ENCODE data around the gene PLAC8. TPM values are rescaled to one million over a fixed set of nuclear protein-coding genes. Genes with fewer than 3 reads are reported as not detected.
"Not testable (repeated sequence)": the region's sequence is repeated elsewhere in the genome, so short reads cannot be mapped to it uniquely, and the experiment has no call there.

PLAC8 gene
- total RNA-seq, 1 experiment from 2014 or later = 3.4 TPM

DNA sequence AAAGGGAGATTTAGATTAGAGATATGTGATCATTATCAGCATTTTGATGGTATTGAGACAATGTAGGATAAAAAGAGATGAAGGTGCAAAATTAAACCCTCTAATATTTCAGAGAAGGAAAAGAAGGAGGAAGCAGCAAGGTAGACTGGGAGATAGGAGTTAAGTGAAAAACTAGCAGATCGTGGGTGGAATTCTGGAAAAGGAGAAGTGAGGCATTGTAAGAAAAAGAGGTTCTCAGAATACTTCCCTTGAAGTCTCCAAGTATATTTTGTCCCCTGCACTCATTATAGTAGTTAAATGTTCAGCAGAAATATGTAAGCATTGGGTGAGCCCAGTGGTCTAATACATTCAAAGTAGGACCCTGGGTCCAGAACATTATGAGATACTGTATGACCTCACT is 49.3 kb downstream of the PLAC8 start:
- Histone ChIP-seq H3K4me3 (ENCODE audit: insufficient read depth, low read depth, low read length) (no peak overlapping the region), H3K36me3 (replicated peaks; ENCODE audit: control insufficient read depth, insufficient read depth, low read length) (no peaks in the 10 kb centered on the region; the same call in 1 of the 2 replicates), H3K27me3 (ENCODE audit: control insufficient read depth, insufficient read depth, low read length) (no peaks in the 10 kb centered on the region)
- no peak for DNase-seq

DNA sequence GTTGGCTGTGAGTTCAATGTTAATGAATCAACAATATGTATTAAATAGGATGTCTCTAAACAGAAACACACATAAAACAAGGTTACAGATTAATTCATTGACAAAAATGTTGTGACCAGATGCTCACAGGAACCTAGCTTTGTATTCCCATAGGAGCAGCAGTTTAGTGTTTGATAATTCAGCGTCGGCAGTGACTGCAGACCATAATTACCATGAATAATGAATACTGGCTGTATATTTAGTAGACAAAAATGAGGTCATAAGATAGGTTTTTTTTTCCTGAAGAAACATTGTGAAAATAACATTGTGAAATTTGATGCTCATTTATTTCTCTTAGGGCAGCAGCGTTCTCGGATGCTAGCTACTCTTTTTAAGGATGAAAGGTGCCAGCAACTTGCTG is 51.8 kb downstream of the PLAC8 start:
- DNase-seq = no peak
- no peaks in the 10 kb centered on the region; the same call in none of the 2 replicates for H3K36me3 ChIP-seq (replicated peaks; ENCODE audit: control insufficient read depth, insufficient read depth, low read length)
- no peaks in the 10 kb centered on the region for H3K27me3 ChIP-seq (ENCODE audit: control insufficient read depth, insufficient read depth, low read length)
- H3K4me3 ChIP-seq (ENCODE audit: insufficient read depth, low read depth, low read length) = no peak overlapping the region

- Histone ChIP-seq H3K36me3 (replicated peaks; ENCODE audit: control insufficient read depth, insufficient read depth, low read length) (no peaks in the 10 kb centered on the region; the same call in 1 of the 2 replicates), H3K4me3 (ENCODE audit: insufficient read depth, low read depth, low read length) (no peak overlapping the region), H3K27me3 (ENCODE audit: control insufficient read depth, insufficient read depth, low read length) (no peaks in the 10 kb centered on the region)
- DNase-seq = peak; percentile 8
Measured at GRCh38 chr4:83054928-83055327, 59.6 kb downstream of the PLAC8 start.

GRCh38 chr4:83048781-83049180 is 65.7 kb downstream of the PLAC8 start:
- DNase-seq; H3K4me3 ChIP-seq (ENCODE audit: insufficient read depth, low read depth, low read length); H3K27me3 ChIP-seq (ENCODE audit: control insufficient read depth, insufficient read depth, low read length); H3K36me3 ChIP-seq (replicated peaks; ENCODE audit: control insufficient read depth, insufficient read depth, low read length): not testable (repeated sequence)

DNA sequence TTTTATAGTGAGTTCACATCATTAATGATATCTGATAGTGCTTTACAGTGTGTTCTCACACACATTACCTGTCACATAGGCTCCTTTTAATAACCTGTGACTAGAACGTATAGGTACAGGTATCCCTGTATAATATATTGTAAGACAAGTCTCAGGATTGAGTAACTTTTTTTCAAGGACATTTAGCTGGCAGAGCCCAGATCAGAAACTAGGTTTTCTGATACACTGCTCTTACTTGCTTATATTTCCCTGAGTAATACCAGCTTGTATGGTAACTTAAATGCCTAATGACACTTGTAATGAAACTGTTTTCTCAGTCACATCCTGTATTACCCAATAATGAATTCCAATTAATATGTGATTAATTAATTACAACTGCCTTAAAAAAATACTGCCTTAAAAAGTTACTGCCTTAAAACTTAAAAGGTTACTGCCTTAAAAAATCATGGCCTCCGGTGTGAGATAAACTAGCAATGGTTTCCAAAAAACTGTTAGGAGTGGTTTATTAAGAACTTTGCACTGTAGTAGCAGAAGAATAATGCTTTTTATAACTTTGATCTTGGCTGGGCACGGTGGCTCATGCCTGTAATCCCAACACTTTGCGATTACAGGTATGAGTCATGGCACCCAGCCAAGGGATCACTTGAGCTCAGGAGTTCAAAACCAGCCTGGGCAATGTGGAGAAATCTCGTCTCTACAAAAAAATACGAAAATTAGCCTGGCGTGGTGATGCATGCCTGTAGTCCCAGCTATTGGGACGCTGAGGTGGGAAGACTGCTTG is 67.6 kb downstream of the PLAC8 start:
- Histone ChIP-seq H3K36me3 (replicated peaks; ENCODE audit: control insufficient read depth, insufficient read depth, low read length) (no peaks in the 10 kb centered on the region), H3K4me3 (ENCODE audit: insufficient read depth, low read depth, low read length) (no peak overlapping the region), H3K27me3 (ENCODE audit: control insufficient read depth, insufficient read depth, low read length) (no peaks in the 10 kb centered on the region)
- no peak for DNase-seq

DNA sequence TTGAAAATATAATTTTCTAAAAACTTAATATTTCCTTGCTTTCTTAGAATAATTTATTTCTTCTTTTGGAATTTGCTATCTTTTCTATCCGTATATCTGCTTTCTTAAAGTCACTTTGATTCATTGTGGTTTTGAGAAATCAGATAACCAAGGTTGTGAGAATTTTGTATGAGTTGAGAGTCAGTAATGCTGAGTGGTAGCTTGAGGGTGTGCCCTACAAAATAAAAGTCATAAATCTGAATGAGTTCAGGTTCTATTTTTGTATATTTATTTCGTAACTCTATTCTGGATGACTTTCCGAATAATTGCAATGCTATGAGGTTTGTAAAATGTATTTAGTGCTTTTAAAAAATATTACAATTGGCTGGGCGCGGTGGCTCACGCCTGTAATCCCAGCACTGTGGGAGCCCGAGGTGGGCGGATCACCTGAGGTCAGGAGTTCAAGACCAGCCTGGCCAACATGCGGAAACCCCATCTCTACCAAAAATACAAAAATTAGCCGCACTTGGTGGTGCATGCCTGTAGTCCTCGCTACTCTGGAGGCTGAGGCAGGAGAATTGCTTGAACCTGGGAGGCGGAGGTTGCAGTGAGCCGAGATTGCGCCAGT is 70.6 kb downstream of the PLAC8 start:
- no peaks in the 10 kb centered on the region for H3K27me3 ChIP-seq (ENCODE audit: control insufficient read depth, insufficient read depth, low read length)
- H3K4me3 ChIP-seq (ENCODE audit: insufficient read depth, low read depth, low read length) = no peak overlapping the region
- H3K36me3 ChIP-seq (replicated peaks; ENCODE audit: control insufficient read depth, insufficient read depth, low read length) = no peaks in the 10 kb centered on the region
- no peak for DNase-seq

DNA sequence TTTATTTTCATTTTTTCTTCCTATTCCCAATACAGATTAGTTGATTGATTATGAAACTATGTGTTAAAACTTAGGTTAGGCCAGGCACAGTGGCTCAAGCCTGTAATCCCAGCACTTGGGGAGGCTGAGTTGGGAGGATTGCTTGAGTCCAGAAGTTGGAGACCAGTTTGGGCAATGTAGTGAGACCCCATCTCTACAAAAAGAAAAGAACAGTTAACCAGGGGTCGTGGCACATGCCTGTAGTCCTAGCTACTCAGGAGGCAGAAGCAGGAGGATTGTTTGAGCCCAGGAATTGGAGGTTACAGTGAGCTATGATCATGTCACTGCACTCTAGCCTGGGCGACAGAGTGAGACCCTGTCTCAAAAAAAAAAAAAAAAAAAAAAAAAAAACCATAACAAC is 71.4 kb downstream of the PLAC8 start:
- not testable (repeated sequence) for H3K36me3 ChIP-seq (replicated peaks; ENCODE audit: control insufficient read depth, insufficient read depth, low read length); H3K27me3 ChIP-seq (ENCODE audit: control insufficient read depth, insufficient read depth, low read length); DNase-seq; H3K4me3 ChIP-seq (ENCODE audit: insufficient read depth, low read depth, low read length)

- Histone ChIP-seq H3K36me3 (replicated peaks; ENCODE audit: control insufficient read depth, insufficient read depth, low read length) (no peaks in the 10 kb centered on the region), H3K27me3 (ENCODE audit: control insufficient read depth, insufficient read depth, low read length) (no peaks in the 10 kb centered on the region), H3K4me3 (ENCODE audit: insufficient read depth, low read depth, low read length) (no peak overlapping the region)
- DNase-seq = no peak
Measured at GRCh38 chr4:83040269-83040668, 74.3 kb downstream of the PLAC8 start.

Other genes starting within 250 kb of the PLAC8 start
- 117 and 122 TPM in 2 replicates for gene SEC31A, start 223.6 kb downstream of the PLAC8 start, total RNA-seq (2014; rRNA removed; shearing (Covaris generic))
- 22.9 and 26.2 TPM in 2 replicates for gene THAP9, start 214.0 kb downstream of the PLAC8 start, total RNA-seq (2014; rRNA removed; shearing (Covaris generic))
- 11.4 and 13.0 TPM in 2 replicates for gene LIN54, start 103.9 kb downstream of the PLAC8 start, total RNA-seq (2014; rRNA removed; shearing (Covaris generic))
- 77.9 and 89.0 TPM in 2 replicates for gene COPS4, start 79.5 kb downstream of the PLAC8 start, total RNA-seq (2014; rRNA removed; shearing (Covaris generic))
- 15.9 and 17.1 TPM in 2 replicates for gene COQ2, start 170.1 kb upstream of the PLAC8 start, total RNA-seq (2014; rRNA removed; shearing (Covaris generic))
- gene HPSE, start 220.1 kb upstream of the PLAC8 start, total RNA-seq (2014; rRNA removed; shearing (Covaris generic)) = 0.62 and 0.78 TPM in 2 replicates

All from H7 (cell line).